H1 (cell line): ENCODE results near the gene TBCD. TPM values are rescaled to one million over a fixed set of nuclear protein-coding genes. Genes with fewer than 3 reads are reported as not detected.

ENCODE experiments used
- EP300 ChIP-seq, 2 experiments: IDR thresholded peaks; 1 replicate in 1 of 2; 2 replicates in 1 of 2; pipeline ENCODE4 v1.6.1; 2011 to 2012; ENCODE audit warnings: low read depth in 2 of 2, low read length in 2 of 2, mild to moderate bottlenecking in 2 of 2, borderline replicate concordance in 1 of 2, inconsistent platforms in 1 of 2, moderate library complexity in 1 of 2
- KDM1A ChIP-seq: fragments of 200-600, 300-600 bp; sonication (generic); IDR thresholded peaks from 2 replicates; pipeline ENCODE4 v1.7.1; 2016; ENCODE audit warnings: mild to moderate bottlenecking, low read length, borderline replicate concordance
- SIRT6 ChIP-seq: IDR thresholded peaks from one replicate; pipeline ENCODE4 v1.7.1; 2012; ENCODE audit warnings: low read length, inconsistent platforms
- SP1 ChIP-seq: IDR thresholded peaks from 2 replicates; pipeline ENCODE4 v1.6.1; 2011; ENCODE audit warnings: low read depth, low read length
- TEAD4 ChIP-seq: IDR thresholded peaks from 2 replicates; pipeline ENCODE4 v1.6.1; 2012; ENCODE audit warnings: low read depth, low read length, inconsistent platforms, mixed read lengths
- polyA plus RNA-seq, 7 experiments: library from polyadenylated mRNA; depleted of rRNA in 3 of 7; stranded (reverse) in 5 of 7; unstranded in 2 of 7; fragments of >200 nt in 5 of 7; fragments of 200-250 nt in 2 of 7; gene quantifications; 1 replicate in 5 of 7; 2 replicates in 1 of 7; 4 replicates in 1 of 7; pipeline versions ENCODE4 v1.2.1 to v1.2.3, GENCODE V29; 2011 to 2013; ENCODE audit warnings: missing spikeins in 2 of 7, mixed read lengths in 2 of 7
- total RNA-seq: library from RNA; stranded (reverse); fragmentation: NEBNext Ultra II Directional; extraction: Animal tissue kit (Norgen Biotek cat#: 25700); gene quantifications from 2 replicates; pipeline ENCODE4 v1.2.1, GENCODE V29; 2021
- TF ChIP-seq, protein P1 (sequence below): IDR thresholded peaks from 2 replicates; pipeline ENCODE4 v1.6.1; 2012; ENCODE audit warnings: inconsistent platforms
- TF ChIP-seq, protein P2 (sequence below): IDR thresholded peaks from 2 replicates; pipeline ENCODE4 v1.6.1; 2011; ENCODE audit warnings: low read length, improper control_type of control experiment

The TBCD gene
- total and polyA plus RNA-seq, 2 of the 8 experiments (the other 6 are each of a cell fraction or from before 2014, with no cell fraction given): 118 to 162 TPM

DNA sequence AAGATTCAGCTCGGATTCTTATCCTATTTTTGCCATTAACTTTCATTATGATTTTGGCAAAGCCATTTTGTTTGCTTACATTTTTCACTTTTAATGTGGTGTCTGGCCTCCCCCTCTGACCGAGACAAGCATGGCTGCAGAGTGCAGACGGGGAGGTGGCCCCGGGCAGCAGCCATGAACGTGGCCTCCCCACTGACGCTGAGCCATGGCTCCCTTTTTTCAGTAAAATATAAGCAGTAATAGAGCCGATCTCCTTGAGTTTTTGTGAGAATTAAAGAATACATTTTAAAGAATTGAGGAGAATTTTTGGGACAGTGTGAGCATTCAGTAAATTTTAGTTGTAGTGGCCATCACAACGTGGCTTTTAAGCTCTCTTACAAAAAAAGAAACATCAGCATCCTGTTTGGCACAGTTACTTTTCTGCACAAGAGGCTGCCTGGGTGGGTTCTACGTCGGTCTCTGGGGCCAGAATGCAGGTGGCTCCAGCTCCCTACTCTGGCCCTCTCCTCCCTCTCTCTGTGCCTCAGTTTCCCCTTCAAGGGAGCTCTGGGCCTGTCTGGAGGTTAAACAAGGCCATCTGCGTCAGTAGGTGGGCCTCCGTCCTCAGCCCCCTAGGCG lies 156.8 kb downstream of the TBCD start (continued):
- TF ChIP-seq, protein P1, sequence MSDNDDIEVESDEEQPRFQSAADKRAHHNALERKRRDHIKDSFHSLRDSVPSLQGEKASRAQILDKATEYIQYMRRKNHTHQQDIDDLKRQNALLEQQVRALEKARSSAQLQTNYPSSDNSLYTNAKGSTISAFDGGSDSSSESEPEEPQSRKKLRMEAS: no peak
- TF ChIP-seq SP1: no peak
- no peak for TF ChIP-seq KDM1A
- no peak for TF ChIP-seq SIRT6
- TF ChIP-seq EP300 (IDR thresholded peaks at IDR 0.05; ENCODE audit: borderline replicate concordance in 1 of 2, low read depth in 2 of 2, low read length in 2 of 2): no peak
- TF ChIP-seq TEAD4: no peak
- TF ChIP-seq, protein P2, sequence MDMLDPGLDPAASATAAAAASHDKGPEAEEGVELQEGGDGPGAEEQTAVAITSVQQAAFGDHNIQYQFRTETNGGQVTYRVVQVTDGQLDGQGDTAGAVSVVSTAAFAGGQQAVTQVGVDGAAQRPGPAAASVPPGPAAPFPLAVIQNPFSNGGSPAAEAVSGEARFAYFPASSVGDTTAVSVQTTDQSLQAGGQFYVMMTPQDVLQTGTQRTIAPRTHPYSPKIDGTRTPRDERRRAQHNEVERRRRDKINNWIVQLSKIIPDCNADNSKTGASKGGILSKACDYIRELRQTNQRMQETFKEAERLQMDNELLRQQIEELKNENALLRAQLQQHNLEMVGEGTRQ: no peak
